ENCODE results near the gene BRD4. TPM values are rescaled to one million over a fixed set of nuclear protein-coding genes. Genes with fewer than 3 reads are reported as not detected.
A peak's percentile ranks its signal among the peaks of the same experiment; 100 is the strongest.

Gene BRD4
- total and polyA plus RNA-seq, 2 donors from 2014 or later = 14.3 to 107 TPM

- no peaks in the 10 kb centered on the region for H3K9me3 ChIP-seq (ENCODE audit: control insufficient read depth in 2 of 3, insufficient read depth in 1 of 3, low read length in 3 of 3)
- FAIRE-seq (no peak), DNase-seq (no peak)
- H3K4me1 ChIP-seq (ENCODE audit: control insufficient read depth in 2 of 3, insufficient read depth in 2 of 3, low read depth in 1 of 3, low read length in 3 of 3) = peaks cover 0 to 35% (median 29%) of the 10 kb centered on the region in 3 donors
- intact Hi-C loops (cut with DNase I) = no loop called here
- H3K9ac ChIP-seq (ENCODE audit: low read length in 3 of 3) = no peak overlapping the region
- H3K27ac ChIP-seq (ENCODE audit: low read depth in 2 of 2, low read length in 2 of 2) = no peak overlapping the region
- no peak for TF ChIP-seq CTCF (IDR thresholded peaks at IDR 0.05; ENCODE audit: borderline replicate concordance, extremely low read depth, insufficient read depth)
- no peak overlapping the region for H3K4me3 ChIP-seq (ENCODE audit: low read length in 3 of 3)
- peaks cover 2 to 22% (median 17%) of the 10 kb centered on the region in 3 donors for H3K36me3 ChIP-seq (ENCODE audit: control insufficient read depth in 2 of 3, insufficient read depth in 3 of 3, low read length in 3 of 3)
- no peaks in the 10 kb centered on the region for H3K27me3 ChIP-seq (ENCODE audit: control insufficient read depth, insufficient read depth, low read length)
These were observed 57.9 kb downstream of the BRD4 start for GRCh38 chr19:15274477-15274876.

GRCh38 chr19:15269806-15270205 is 62.5 kb downstream of the BRD4 start:
- H3K36me3 ChIP-seq (ENCODE audit: control insufficient read depth in 2 of 3, insufficient read depth in 3 of 3, low read length in 3 of 3) = peaks cover 2 to 42% (median 33%) of the 10 kb centered on the region in 3 donors
- no peak for FAIRE-seq
- no peak overlapping the region for H3K9ac ChIP-seq (ENCODE audit: low read length in 3 of 3)
- H3K27me3 ChIP-seq (ENCODE audit: control insufficient read depth, insufficient read depth, low read length) = no peaks in the 10 kb centered on the region
- H3K9me3 ChIP-seq (ENCODE audit: control insufficient read depth in 2 of 3, insufficient read depth in 1 of 3, low read length in 3 of 3) = no peaks in the 10 kb centered on the region
- DNase-seq = no peak
- H3K4me3 ChIP-seq (ENCODE audit: low read length in 3 of 3) = no peak overlapping the region
- no peak for TF ChIP-seq CTCF (IDR thresholded peaks at IDR 0.05; ENCODE audit: borderline replicate concordance, extremely low read depth, insufficient read depth)
- peaks cover 0 to 24% (median 24%) of the 10 kb centered on the region in 3 donors for H3K4me1 ChIP-seq (ENCODE audit: control insufficient read depth in 2 of 3, insufficient read depth in 2 of 3, low read depth in 1 of 3, low read length in 3 of 3)
- no peak overlapping the region for H3K27ac ChIP-seq (ENCODE audit: low read depth in 2 of 2, low read length in 2 of 2)
- intact Hi-C loops (cut with DNase I) = loop anchor here (10.0 kb wide), 1 partner anchor 65 kb away; the partner anchor contains the start of gene BRD4

GRCh38 chr19:15268928-15269253 is 63.4 kb downstream of the BRD4 start:
- DNase-seq (no peak), FAIRE-seq (no peak)
- Histone ChIP-seq H3K27me3 (ENCODE audit: control insufficient read depth, insufficient read depth, low read length) (no peaks in the 10 kb centered on the region), H3K9ac (ENCODE audit: low read length in 3 of 3) (no peak overlapping the region), H3K4me3 (ENCODE audit: low read length in 3 of 3) (no peak overlapping the region), H3K9me3 (ENCODE audit: control insufficient read depth in 2 of 3, insufficient read depth in 1 of 3, low read length in 3 of 3) (no peaks in the 10 kb centered on the region), H3K4me1 (ENCODE audit: control insufficient read depth in 2 of 3, insufficient read depth in 2 of 3, low read depth in 1 of 3, low read length in 3 of 3) (peaks cover 0 to 19% (median 15%) of the 10 kb centered on the region in 3 donors), H3K27ac (ENCODE audit: low read depth in 2 of 2, low read length in 2 of 2) (peak overlapping the region in 1 of 2 donors; percentile 30), H3K36me3 (ENCODE audit: control insufficient read depth in 2 of 3, insufficient read depth in 3 of 3, low read length in 3 of 3) (peaks cover 3 to 52% (median 41%) of the 10 kb centered on the region in 3 donors)
- intact Hi-C loops (cut with DNase I) = loop anchor here (10.0 kb wide), 1 partner anchor 66 kb away; the partner anchor contains the start of gene BRD4
- no peak for TF ChIP-seq CTCF (IDR thresholded peaks at IDR 0.05; ENCODE audit: borderline replicate concordance, extremely low read depth, insufficient read depth)

Measured in kidney (tissue), 14 donors.